ENCODE results near the gene DACT2.
"Not testable (repeated sequence)": the region's sequence is repeated elsewhere in the genome, so short reads cannot be mapped to it uniquely, and the experiment has no call there.

The DACT2 gene

DNA sequence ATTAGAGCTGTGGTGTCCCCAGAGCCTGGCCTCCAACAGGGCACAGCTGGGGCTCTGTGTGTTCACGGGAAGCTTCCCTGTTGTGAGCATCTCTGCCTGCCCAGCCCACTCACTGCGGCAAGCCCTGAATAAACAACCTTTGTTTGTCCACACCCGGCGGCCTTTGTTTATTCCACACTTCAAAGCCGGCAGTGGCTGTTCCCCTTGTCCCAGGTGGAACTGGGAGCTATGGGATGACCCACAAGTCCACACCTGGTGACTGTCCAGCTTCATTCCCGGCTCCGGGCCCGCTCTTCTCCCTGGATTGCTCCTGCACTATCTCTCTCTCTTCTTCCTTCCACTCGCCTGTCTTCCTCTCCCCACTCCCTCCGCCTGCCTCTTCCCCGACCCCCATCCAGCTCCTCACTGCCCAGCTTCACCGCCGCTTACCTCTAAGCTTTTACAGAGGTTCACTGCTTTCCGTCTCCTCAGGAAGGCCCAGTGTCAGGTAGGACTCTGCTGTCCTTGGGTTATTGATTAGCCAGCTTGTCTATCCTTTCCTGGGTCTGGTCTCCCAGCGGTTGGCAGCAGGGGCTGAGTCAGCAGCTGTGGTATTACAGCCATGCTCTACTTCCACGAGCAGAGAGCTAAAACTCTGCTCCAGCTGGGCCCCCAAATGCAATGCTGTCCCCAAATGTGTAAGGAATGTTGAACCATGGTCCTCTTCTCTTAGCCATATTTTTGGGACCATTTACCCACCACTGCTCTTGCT lies 17.8 kb downstream of the DACT2 start:
- DNase-seq: no peak

- DNase-seq: no peak
Observed at GRCh38 chr6:168300975-168301647, 18.5 kb downstream of the DACT2 start.

DNA sequence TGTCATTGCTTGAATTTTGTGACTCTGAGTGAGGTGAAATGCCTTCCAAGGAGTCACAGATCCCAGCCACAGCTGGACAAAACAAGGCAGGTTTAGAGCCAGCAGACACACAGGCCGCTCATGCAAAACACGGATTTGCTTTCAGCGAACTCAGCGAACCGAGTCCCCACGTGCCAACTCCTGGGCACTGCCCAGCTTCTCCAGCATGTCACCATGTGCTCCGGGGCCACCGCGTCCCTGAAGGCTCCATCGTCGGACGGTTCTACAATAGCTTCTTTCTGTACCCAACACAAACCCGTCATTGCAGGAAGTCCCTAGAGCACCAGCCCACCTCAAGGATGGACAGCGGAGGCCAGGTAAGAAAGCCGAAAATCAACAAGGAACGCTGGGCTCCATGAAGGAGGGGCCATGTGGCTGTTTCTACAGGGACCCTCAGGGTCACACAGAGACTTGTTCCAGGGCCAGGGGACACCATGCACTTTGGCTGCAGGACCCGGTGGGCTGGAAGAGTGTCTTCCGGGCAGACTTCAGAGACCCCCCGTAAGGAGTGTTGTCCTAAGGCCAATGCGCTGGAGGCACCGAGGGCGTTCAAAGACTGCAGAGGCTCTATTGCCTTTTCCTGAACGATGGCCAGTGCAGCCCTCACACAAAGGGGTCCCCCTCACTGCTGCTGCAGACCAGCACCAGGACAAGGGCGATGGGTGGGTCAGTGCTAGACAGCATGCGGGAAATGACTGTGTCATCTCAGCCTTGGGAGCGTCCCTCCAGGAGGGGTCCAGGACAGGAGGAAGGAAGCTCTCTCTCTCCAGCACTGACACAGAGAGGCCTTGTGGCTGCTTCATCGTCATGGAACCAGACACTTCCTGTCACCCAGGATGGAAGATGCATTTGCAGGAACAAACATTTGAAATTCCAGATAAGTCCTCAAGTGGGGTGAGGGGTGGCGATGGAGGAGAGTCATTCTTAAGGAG lies 19.8 kb downstream of the DACT2 start:
- DNase-seq: no peak

- no peak for DNase-seq
Observed at GRCh38 chr6:168297643-168298042, 21.9 kb downstream of the DACT2 start.

DNA sequence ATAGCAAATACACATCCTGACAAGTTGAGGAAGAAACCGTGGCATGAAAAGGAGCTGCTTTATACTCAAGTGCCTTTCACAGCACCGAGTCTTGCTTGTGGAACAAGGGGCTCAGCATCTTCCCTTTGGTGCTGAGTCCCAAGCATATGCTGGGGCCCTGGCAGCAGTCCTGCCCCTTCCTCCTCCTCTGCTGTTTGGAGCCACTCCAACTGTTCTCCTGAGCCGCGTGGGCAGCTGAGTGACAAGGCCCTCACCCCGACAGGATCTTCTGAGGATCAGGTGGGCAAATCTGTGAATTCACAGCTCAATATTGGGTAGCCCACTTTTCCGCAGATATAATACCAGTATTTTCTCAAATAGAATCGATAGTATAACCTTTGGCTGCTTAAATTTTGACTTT lies 24.7 kb downstream of the DACT2 start:
- DNase-seq: no peak

DNA sequence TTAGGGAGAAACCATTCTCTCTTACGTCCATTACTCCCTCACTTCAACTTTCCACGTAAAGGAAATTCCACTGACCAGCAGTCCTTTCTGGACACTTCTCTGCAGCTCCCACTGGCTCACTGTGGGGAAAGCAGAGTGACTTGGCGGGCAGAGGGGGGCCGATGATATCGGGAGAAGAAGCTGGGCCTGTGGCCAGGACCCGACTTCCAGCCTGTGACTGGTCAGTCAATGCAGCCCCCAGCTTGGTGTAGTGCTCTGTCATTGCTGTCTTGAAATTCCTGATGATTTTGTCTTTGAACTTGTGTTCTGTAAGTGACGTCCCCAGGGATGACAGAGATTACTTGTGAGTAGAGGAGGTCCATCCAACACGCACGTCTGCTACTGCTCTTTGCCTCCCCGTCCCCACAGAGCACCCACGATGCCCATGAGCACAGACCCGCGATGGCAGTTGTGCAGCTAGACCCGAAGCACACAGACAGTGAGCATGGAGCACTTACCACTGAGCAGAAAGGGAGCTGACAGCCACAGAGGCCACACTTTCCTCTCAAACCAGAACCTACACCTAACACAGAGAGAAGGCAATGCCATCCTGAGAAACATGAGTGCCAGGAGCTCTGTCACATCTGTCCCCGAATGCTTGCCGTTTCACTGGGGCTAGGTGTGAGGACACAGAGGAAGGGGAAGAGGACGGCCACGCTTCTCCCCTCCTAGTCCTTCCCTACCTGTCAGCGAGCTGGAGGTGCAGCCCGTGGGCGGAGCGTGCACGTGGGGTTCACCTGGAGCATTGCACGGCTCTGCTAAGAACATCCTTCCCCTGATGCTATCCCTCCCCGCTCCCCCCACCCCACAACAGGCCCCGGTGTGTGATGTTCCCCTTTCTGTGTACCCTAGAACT lies 25.7 kb downstream of the DACT2 start:
- no peak for DNase-seq

DNA sequence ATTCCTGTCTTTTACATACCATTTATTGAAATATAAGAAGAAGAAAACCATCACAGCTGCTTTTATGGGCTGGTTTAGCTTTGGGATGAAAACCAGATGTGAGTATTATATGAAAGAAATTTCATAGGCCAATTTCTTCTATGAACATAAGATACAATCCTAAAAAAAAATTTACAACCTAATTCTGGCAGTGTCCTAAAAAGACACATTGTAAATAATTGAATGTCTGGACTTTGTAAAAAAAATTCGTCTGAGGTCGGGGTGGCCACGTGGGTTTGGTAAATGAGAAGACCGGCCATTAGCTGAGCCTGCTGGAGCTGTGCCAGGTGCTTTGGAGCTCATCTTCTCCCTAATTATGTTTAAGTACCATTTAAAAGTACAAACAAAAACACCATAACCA lies 26.8 kb downstream of the DACT2 start:
- no peak for DNase-seq

DNA sequence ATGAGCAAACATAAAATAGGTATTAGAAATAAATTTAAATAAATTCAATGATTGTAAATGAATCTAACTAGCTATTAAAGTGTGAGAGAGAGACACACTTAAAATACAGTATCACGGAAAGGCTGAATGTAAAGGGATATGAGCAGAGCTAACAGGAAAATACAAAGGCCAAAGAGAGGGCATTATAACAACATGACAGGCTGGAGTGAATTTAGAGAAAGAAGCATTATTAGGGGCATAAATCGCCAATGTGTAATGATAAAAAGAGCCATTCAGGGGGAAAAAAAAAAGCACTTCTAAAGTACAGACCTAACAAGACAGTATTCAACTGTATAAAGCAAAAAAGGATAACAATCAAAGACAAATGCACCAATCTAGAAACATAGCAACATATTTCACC lies 28.1 kb downstream of the DACT2 start:
- DNase-seq: no peak

DNA sequence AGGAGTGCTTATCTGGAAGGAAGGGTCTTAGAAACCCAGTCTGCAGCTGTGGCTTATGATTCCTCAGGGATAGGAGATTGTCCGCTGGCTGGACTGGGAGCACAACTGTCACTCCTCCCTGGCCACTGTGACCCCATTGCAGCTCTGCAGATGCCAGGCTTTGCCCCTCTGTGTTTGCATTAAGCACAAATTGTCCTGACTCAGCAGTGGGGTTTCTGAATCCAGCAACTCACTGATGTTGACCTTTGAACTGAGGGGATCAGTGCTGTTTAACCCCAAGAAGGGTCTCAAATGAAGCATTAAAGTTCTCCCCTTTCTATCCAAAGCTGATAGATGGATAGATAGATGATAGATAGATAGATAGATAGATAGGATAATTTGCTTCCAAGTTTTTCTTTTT lies 29.5 kb downstream of the DACT2 start:
- no peak for DNase-seq

- no peak for DNase-seq
Observed at GRCh38 chr6:168289571-168289962, 30.0 kb downstream of the DACT2 start.

DNA sequence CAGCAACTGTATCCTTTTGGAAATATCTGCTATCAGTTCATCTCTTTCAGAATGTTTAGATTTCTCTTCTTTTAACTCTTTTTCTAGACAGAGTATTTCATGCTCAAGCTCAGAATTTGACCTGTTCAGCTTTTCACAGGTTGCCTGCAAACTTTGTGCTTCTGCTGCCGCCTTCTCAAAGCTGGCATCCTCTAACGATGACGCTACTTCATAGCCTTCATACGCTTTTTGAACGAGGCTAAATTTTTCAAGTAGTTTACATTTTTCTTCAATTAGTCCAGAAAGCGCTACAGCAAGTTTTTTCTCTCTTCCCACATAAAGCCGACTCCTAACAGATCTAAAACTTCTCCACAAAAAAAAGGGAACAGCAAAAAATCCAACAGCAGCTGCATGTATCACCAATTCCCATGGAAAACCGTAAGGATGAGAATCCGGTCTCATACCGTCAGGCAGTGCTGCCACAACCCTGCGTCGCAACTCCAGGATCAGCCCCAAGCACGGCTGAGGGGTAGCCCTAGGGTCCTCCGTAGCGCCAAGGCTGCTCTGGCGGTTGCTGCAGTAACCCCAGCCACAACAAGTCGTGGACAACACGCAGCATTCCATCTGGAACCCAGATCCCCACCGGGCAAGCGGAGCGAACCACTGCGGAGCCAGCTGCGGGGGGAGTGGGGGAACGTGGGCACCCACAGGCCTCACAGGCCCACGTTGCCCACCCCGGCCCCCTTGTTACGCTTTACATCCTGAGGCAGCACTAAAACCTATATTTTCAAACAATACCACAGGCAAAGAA lies 30.6 kb downstream of the DACT2 start:
- no peak for DNase-seq

GRCh38 chr6:168287460-168287859 lies 32.1 kb downstream of the DACT2 start:
- DNase-seq: not testable (repeated sequence)

DNA sequence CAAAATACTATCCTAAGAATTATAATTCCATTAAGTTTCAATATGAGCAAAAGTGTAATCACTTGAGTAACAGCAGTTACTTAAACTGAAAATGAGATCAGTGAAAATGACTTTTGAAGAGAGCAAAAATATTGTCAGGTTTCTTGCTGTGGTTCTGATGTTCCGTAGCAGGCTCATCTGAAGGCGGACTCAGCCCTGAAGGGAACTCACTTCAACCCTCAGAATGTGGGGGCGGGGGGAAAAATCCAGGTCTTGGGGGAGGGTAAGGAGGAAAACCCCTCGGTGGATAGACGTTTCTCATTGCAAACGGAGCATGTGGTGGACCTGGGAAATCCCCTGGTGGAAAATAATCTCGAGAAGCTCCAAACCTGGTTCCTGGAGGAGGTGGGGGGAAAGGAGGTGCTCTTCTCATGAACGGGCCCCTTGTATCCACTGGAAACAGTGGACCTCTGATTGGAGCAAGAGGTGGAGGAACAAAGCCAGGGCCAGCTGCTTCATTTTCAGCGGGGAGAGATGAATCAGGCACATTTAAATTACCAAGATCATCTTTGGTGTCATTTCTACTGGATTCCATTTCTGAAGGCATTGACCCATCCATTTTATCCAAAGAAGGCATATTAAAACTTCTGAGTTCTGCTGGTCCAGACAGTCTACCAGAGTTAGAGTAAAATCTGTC lies 32.7 kb downstream of the DACT2 start:
- DNase-seq: not testable (repeated sequence)

DNA sequence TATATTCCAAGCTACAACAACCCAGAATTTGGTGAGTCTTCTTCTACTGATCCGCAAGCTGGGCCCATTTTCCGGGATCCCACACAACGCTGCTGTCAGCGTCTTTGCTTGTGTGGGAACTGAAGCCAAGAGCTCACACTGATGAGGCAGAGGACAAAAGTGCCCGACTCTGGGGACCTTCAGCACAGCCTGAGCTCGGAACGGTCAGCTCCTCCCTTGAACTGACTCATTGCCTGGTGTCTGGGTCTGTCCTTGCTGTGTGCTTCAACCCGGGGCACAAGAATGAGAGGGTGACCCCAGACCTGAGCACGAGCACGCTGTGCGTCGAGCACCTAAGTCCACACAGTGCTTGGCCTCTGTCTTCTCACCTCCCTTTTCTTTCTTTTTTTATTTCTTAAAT lies 33.5 kb downstream of the DACT2 start:
- no peak for DNase-seq

DNA sequence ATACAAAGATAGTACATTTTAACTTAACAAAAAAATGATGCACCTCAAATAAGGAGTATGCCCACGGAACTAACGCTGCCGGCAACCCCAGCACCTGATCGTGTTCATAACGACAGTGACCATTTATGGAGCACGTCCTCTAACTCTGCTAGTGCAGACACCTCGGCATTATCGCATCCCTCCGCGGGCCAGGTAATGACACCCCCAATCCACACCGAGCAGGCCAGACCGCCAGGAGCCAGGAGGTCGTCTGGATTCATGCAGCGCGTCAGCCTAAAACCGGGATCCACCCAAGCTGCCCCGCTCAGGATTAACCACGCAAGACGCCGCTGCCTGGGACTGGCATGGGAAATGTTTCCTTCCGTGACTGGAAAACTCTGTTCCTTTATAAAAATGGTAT lies 34.1 kb downstream of the DACT2 start:
- DNase-seq: no peak

- no peak for DNase-seq
Observed at GRCh38 chr6:168284187-168284586, 35.4 kb downstream of the DACT2 start.

DNA sequence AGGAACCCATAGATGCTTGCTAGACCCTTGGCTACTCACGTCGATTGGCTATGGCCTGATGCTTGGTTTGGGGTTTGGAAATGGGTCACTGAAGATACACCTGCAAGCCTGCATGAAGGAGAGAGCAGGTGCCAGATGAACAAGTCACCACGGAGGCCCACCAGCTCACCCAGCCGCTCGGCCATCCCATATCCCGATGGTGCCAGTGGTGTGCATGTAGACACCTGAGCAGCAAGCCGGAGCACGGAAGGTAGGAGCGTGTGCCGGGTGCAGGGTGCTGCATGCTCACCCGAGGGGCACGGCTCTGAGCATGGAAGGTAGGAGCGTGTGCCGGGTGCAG lies 35.9 kb downstream of the DACT2 start:
- DNase-seq: no peak

DNA sequence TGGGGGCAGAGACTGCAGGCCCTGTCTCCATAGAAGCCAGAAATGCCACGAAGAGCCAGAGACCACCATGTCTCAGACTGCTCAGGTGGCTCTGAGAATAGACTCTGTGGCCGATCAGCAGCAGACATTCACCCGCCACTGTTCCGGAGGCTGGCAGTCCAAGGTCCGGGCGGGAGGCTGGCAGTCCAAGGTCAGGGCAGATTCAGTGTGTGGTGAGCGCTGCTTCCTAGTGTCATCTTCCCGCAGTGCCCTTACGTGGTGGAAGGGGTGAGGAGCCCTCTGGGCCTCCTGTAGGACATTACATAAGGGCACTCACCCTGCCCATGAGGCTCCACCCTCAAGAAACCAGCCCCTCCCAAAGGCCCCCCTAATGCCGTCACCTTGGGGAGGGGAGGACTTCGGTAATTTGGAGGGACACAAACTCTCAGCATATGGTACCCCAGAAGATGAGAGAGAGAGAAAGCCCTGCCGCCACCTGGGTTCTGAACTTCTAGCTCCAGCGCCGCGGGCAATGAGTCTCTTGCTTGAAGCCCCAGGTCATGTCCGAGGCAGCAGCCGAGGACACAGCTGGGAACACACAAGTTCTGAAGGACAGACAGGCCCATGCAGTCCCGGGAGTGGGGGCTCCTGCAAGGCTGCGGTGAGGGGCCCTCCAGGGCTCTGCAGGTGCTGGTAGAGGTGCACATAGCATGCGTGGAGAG lies 36.4 kb downstream of the DACT2 start:
- DNase-seq: no peak

GRCh38 chr6:168281826-168282225 lies 37.8 kb downstream of the DACT2 start:
- DNase-seq: no peak

- DNase-seq: not testable (repeated sequence)
Observed at GRCh38 chr6:168281314-168281713, 38.3 kb downstream of the DACT2 start.

GRCh38 chr6:168280899-168281245 lies 38.7 kb downstream of the DACT2 start:
- no peak for DNase-seq

All from central memory CD4-positive, alpha-beta T cell (primary cell).